IMR-90 (cell line): ENCODE measurements around the gene USP5. TPM values are rescaled to one million over a fixed set of nuclear protein-coding genes. Genes with fewer than 3 reads are reported as not detected.
"Not testable (repeated sequence)": the region's sequence is repeated elsewhere in the genome, so short reads cannot be mapped to it uniquely, and the experiment has no call there.

Experiments
- ATAC-seq: fragments of 200-7000 bp; cut with Tn5 transposase; 2 replicates; pipeline ENCODE4 v1.9.1; 2020; ENCODE audit warnings: low read depth, mild to moderate bottlenecking, moderate library complexity
- BruUV-seq: library from RNA; stranded (reverse); fragments of 400-500 nt; replicated peaks from 2 replicates; lab custom pipeline; 2021; lab: Mats Ljungman, UMichigan
- CTCF ChIA-PET: fragments of 300-600 bp; formaldehyde crosslinking; extraction: SDS; loops from one replicate; lab custom pipeline; 2021; ENCODE audit warnings: antibody characterized with exemption; lab: Yijun Ruan, JAX
- POLR2A ChIA-PET: fragments of 300-600 bp; sonication (Branson Sonifier 250); formaldehyde crosslinking; loops from one replicate; lab custom pipeline; 2022; ENCODE audit warnings: antibody characterized with exemption; ENCODE audit not compliant: unreplicated experiment; lab: Charles Lee
- DNase-seq: peaks from one replicate; pipeline ENCODE4 v3.0.0; 2013
- H2AFZ ChIP-seq: replicated peaks from 2 replicates; pipeline ENCODE3; 2013; ENCODE audit warnings: low read length, mild to moderate bottlenecking; ENCODE audit not compliant: poor library complexity
- H2AK5ac ChIP-seq: 2 replicates; pipeline ENCODE4 v1.6.1; 2013; ENCODE audit warnings: low read depth, low read length, inconsistent platforms
- H2AK9ac ChIP-seq: replicated peaks from 2 replicates; pipeline ENCODE3; 2013; ENCODE audit warnings: mild to moderate bottlenecking, low read depth, low read length, moderate library complexity; ENCODE audit not compliant: poor library complexity
- H2BK120ac ChIP-seq: 2 replicates; pipeline ENCODE4 v1.6.1; 2013; ENCODE audit warnings: low read depth, low read length, inconsistent platforms
- H2BK15ac ChIP-seq: 3 replicates; pipeline ENCODE4 v1.6.1; 2013; ENCODE audit warnings: low read depth, low read length, inconsistent platforms
- H2BK20ac ChIP-seq: 2 replicates; pipeline ENCODE4 v1.6.1; 2013; ENCODE audit warnings: low read depth, mild to moderate bottlenecking, inconsistent platforms, low read length, moderate library complexity
- H2BK5ac ChIP-seq: 2 replicates; pipeline ENCODE4 v1.6.1; 2013; ENCODE audit warnings: mild to moderate bottlenecking, low read depth, low read length, inconsistent platforms; ENCODE audit not compliant: poor library complexity, severe bottlenecking
- H3K14ac ChIP-seq: replicated peaks from 2 replicates; pipeline ENCODE4 v1.6.1; 2013; ENCODE audit warnings: low read depth, low read length, inconsistent platforms
- H3K18ac ChIP-seq: 2 replicates; pipeline ENCODE4 v1.6.1; 2013; ENCODE audit warnings: low read depth, low read length, control low read depth
- H3K23ac ChIP-seq: 2 replicates; pipeline ENCODE4 v1.6.1; 2013; ENCODE audit warnings: low read depth, low read length, inconsistent platforms
- H3K27ac ChIP-seq: 2 replicates; pipeline ENCODE4 v1.5.1; 2013; ENCODE audit warnings: mild to moderate bottlenecking, control low read depth, low read length; ENCODE audit not compliant: insufficient read depth
- H3K27me3 ChIP-seq: 2 replicates; pipeline ENCODE4 v1.6.1; 2013; ENCODE audit warnings: low read length; ENCODE audit not compliant: control insufficient read depth, insufficient read depth
- H3K36me3 ChIP-seq: 2 replicates; pipeline ENCODE4 v1.6.1; 2013; ENCODE audit warnings: low read length, mixed read lengths; ENCODE audit not compliant: control insufficient read depth, insufficient read depth
- H3K4ac ChIP-seq: 2 replicates; pipeline ENCODE4 v1.6.1; 2013; ENCODE audit warnings: low read depth, low read length, inconsistent platforms
- H3K4me1 ChIP-seq: 2 replicates; pipeline ENCODE4 v1.6.1; 2013; ENCODE audit warnings: low read length, mixed read lengths; ENCODE audit not compliant: control insufficient read depth, insufficient read depth
- H3K4me2 ChIP-seq: 2 replicates; pipeline ENCODE4 v1.6.1; 2013; ENCODE audit warnings: low read depth, mild to moderate bottlenecking, control low read depth, low read length, moderate library complexity
- H3K4me3 ChIP-seq: 2 replicates; pipeline ENCODE4 v1.5.1; 2013; ENCODE audit warnings: low read depth, mild to moderate bottlenecking, control low read depth, low read length, moderate library complexity; ENCODE audit not compliant: insufficient read depth
- H3K56ac ChIP-seq: 2 replicates; pipeline ENCODE4 v1.6.1; 2013; ENCODE audit warnings: low read length, inconsistent platforms; ENCODE audit not compliant: insufficient read depth; ENCODE audit errors: extremely low read depth
- H3K79me1 ChIP-seq, 2 experiments: 2 replicates each; pipeline ENCODE4 v1.6.1; 2013; ENCODE audit warnings: low read length in 2 of 2, inconsistent platforms in 1 of 2, low read depth in 1 of 2
- H3K9ac ChIP-seq: 2 replicates; pipeline ENCODE4 v1.6.1; 2013; ENCODE audit warnings: low read depth, low read length, control low read depth
- H3K9me1 ChIP-seq: 2 replicates; pipeline ENCODE4 v1.6.1; 2013; ENCODE audit warnings: low read length, inconsistent platforms; ENCODE audit not compliant: insufficient read depth
- H3K9me3 ChIP-seq: 2 replicates; pipeline ENCODE4 v1.6.1; 2013; ENCODE audit warnings: low read length; ENCODE audit not compliant: control insufficient read depth, insufficient read depth
- H4K20me1 ChIP-seq: 2 replicates; pipeline ENCODE4 v1.6.1; 2013; ENCODE audit warnings: low read length, inconsistent platforms; ENCODE audit not compliant: insufficient read depth
- H4K5ac ChIP-seq: 2 replicates; pipeline ENCODE4 v1.6.1; 2013; ENCODE audit warnings: mild to moderate bottlenecking, low read depth, low read length, control low read depth
- H4K8ac ChIP-seq, 2 experiments: 2 replicates each; pipeline ENCODE4 v1.6.1; 2013; ENCODE audit warnings: low read depth in 2 of 2, low read length in 2 of 2, control low read depth in 1 of 2, inconsistent platforms in 1 of 2
- H4K91ac ChIP-seq: 2 replicates; pipeline ENCODE4 v1.6.1; 2013; ENCODE audit warnings: low read depth, low read length, inconsistent platforms; ENCODE audit not compliant: insufficient read depth
- WGBS, 2 experiments: methylation state at CpG; one replicate each; pipeline versions ENCODE4 v1.1.5 to v1.1.7; 2013; ENCODE audit warnings: missing lambda C conversion rate in 2 of 2; ENCODE audit not compliant: insufficient read length in 1 of 2; ENCODE audit errors: extremely low coverage in 2 of 2; 5-methylcytosine and 5-hydroxymethylcytosine counted together
- dilution Hi-C: fragments of 300-500 bp; cut with HindIII; formaldehyde crosslinking; loops from one replicate; pipeline ENCODE4 v1.14.3; 2018; ENCODE audit warnings: low sequenced_read_pairs; ENCODE audit not compliant: unreplicated experiment
- in situ Hi-C: fragments of 300-500 bp; cut with MboI; formaldehyde crosslinking; loops from 3 replicates; pipeline ENCODE4 v1.14.3; 2019; ENCODE audit warnings: low sequenced_read_pairs, inconsistent platforms, mixed read lengths
- intact Hi-C: fragments of 100-400 bp; cut with micrococcal nuclease; formaldehyde crosslinking; loops from 2 replicates; pipeline ENCODE4 v1.10.0; 2022
- polyA plus RNA-seq, 3 experiments: library from polyadenylated mRNA; depleted of rRNA; stranded (reverse); fragments of >200 nt; gene quantifications; 2 replicates each; pipeline ENCODE4 v1.2.3, GENCODE V29; 2012; ENCODE audit warnings: low replicate concordance in 1 of 3
- total RNA-seq: library from RNA; depleted of rRNA; stranded (reverse); fragments of >200 nt; gene quantifications from 2 replicates; pipeline ENCODE4 v1.2.3, GENCODE V29; 2012

Gene USP5
- total and polyA plus RNA-seq, 2 of the 4 experiments (the other 2 are of a cell fraction): 69.7 to 125 TPM

DNA sequence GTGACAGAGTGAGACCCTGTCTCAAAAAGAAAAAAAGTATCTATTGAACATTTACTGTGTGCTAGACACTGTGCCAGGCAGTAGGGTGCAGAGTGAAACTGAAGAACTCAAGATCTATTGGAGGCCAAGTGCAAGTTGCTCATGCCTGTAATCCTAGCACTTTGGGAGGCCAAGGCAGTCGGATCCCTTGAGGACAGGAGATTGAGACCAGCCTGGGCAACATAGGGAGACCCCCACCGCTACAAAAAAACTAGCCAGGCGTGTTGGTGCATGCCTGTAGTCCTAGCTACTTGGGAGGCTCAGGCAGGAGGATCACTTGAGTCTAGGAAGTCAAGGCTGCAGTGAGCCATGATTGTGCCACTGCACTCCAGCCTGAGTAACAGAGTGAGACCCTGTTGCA, 40.7 kb downstream of the USP5 start:
- intact Hi-C loops, CTCF ChIA-PET, H2AFZ ChIP-seq, H4K8ac ChIP-seq, H2BK120ac ChIP-seq, ATAC-seq, H4K20me1 ChIP-seq, H3K27ac ChIP-seq, H3K36me3 ChIP-seq, DNase-seq, POLR2A ChIA-PET, in situ Hi-C loops, H3K14ac ChIP-seq, H3K4me1 ChIP-seq, H4K91ac ChIP-seq, BruUV-seq, H3K27me3 ChIP-seq, H3K4me3 ChIP-seq, H2BK20ac ChIP-seq, H3K4ac ChIP-seq, H3K4me2 ChIP-seq, dilution Hi-C loops, H3K9me1 ChIP-seq, H4K5ac ChIP-seq, H3K56ac ChIP-seq, H3K23ac ChIP-seq, H2AK5ac ChIP-seq, H3K9me3 ChIP-seq, H3K9ac ChIP-seq, H2BK15ac ChIP-seq, H2BK5ac ChIP-seq, H2AK9ac ChIP-seq, H3K18ac ChIP-seq: not testable (repeated sequence)
- WGBS, 2 experiments: 95% methylated on average over 3 of the region's 3 CpGs; no CpG with 5 or more reads in 1 of the 2 experiments
- H3K79me1 ChIP-seq: peaks cover 5 to 20% of the 10 kb centered on the region in 2 experiments; a peak in 3 of 4 replicates
